ENCODE data around the gene MAN1B1. TPM values are rescaled to one million over a fixed set of nuclear protein-coding genes. Genes with fewer than 3 reads are reported as not detected.

Gene MAN1B1
- total RNA-seq, 1 donor from 2014 or later, result 70.4 TPM

- Mint-ChIP-seq H3K36me3 (ENCODE audit: low read depth, unreplicated experiment) (no peaks in the 10 kb centered on the region), H3K9me3 (ENCODE audit: unreplicated experiment) (no peaks in the 10 kb centered on the region), H3K4me1 (ENCODE audit: unreplicated experiment) (peaks cover 10% of the 10 kb centered on the region), H3K27ac (ENCODE audit: unreplicated experiment) (no peak overlapping the region), H3K27me3 (ENCODE audit: unreplicated experiment) (no peaks in the 10 kb centered on the region), H3K4me3 (ENCODE audit: unreplicated experiment) (no peak overlapping the region)
- TF ChIP-seq CTCF (IDR thresholded peaks at IDR 0.05; ENCODE audit: unreplicated experiment), result no peak
- DNase-seq (ENCODE audit: low spot score), result no peak
Measured at GRCh38 chr9:137055385-137056364, 31.1 kb upstream of the MAN1B1 start.

DNA sequence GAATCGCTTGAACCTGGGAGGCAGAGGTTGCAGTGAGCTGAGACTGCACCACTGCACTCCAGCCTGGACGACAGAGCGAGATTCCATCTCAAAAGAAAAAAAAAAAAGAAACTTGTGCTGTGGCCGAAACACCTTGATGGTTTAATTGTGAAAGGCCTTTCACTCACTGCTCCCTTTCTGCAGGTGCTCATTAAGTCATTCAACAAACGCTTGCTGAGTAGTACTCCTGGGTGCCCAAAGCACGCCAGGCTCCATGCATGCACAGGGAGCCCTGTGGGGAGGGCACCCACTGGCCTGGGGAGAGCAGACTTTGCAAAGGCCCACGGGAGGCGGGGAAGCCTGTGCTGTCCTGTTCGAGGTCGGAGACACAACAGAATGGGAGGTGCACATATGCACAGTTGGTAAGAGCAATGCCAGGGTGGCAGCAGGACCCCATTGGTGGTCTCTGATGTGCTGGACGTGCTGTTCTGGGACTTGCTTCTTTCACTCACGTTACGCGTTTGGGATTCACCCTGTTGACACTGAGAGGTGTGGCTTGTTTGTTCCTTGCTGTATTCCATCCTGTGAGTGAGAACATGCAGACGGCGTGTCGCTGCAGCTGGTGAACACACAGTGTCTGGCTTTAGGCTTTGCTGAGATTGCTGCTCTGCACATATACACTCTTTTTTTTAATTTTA, 29.9 kb upstream of the MAN1B1 start:
- Mint-ChIP-seq H3K4me1 (ENCODE audit: unreplicated experiment) (peaks cover 10% of the 10 kb centered on the region), H3K27me3 (ENCODE audit: unreplicated experiment) (no peaks in the 10 kb centered on the region), H3K27ac (ENCODE audit: unreplicated experiment) (no peak overlapping the region), H3K9me3 (ENCODE audit: unreplicated experiment) (no peaks in the 10 kb centered on the region), H3K4me3 (ENCODE audit: unreplicated experiment) (no peak overlapping the region), H3K36me3 (ENCODE audit: low read depth, unreplicated experiment) (no peaks in the 10 kb centered on the region)
- DNase-seq (ENCODE audit: low spot score), result no peak
- TF ChIP-seq CTCF (IDR thresholded peaks at IDR 0.05; ENCODE audit: unreplicated experiment), result no peak

GRCh38 chr9:137057545-137057944, 29.2 kb upstream of the MAN1B1 start:
- no peak for DNase-seq (ENCODE audit: low spot score)
- Mint-ChIP-seq H3K9me3 (ENCODE audit: unreplicated experiment) (no peaks in the 10 kb centered on the region), H3K27me3 (ENCODE audit: unreplicated experiment) (peaks cover 2% of the 10 kb centered on the region)

GRCh38 chr9:137058521-137059234, 28.1 kb upstream of the MAN1B1 start:
- no peaks in the 10 kb centered on the region for H3K9me3 Mint-ChIP-seq (ENCODE audit: unreplicated experiment)
- no peak for DNase-seq (ENCODE audit: low spot score)
- H3K4me1 Mint-ChIP-seq (ENCODE audit: unreplicated experiment), result peaks cover 6% of the 10 kb centered on the region
- no peak overlapping the region for H3K27ac Mint-ChIP-seq (ENCODE audit: unreplicated experiment)
- H3K36me3 Mint-ChIP-seq (ENCODE audit: low read depth, unreplicated experiment), result no peaks in the 10 kb centered on the region
- no peak for TF ChIP-seq CTCF (IDR thresholded peaks at IDR 0.05; ENCODE audit: unreplicated experiment)
- H3K27me3 Mint-ChIP-seq (ENCODE audit: unreplicated experiment), result peaks cover 2% of the 10 kb centered on the region
- H3K4me3 Mint-ChIP-seq (ENCODE audit: unreplicated experiment), result no peak overlapping the region

More at GRCh38 chr9:137057545-137057944, 29.2 kb upstream of the MAN1B1 start:
- Mint-ChIP-seq H3K36me3 (ENCODE audit: low read depth, unreplicated experiment) (no peaks in the 10 kb centered on the region), H3K27ac (ENCODE audit: unreplicated experiment) (no peak overlapping the region), H3K4me1 (ENCODE audit: unreplicated experiment) (peaks cover 10% of the 10 kb centered on the region), H3K4me3 (ENCODE audit: unreplicated experiment) (no peak overlapping the region)
- no peak for TF ChIP-seq CTCF (IDR thresholded peaks at IDR 0.05; ENCODE audit: unreplicated experiment)

Measured in endothelial cell (in vitro differentiated cells).